H1 (cell line): ENCODE measurements around the gene SFRP5. TPM values are rescaled to one million over a fixed set of nuclear protein-coding genes. Genes with fewer than 3 reads are reported as not detected.

Experiments used
- CTCF ChIA-PET: fragments of 300-600 bp; sonication (Branson Sonifier 250); formaldehyde crosslinking; loops from one replicate; lab custom pipeline; 2021; ENCODE audit not compliant: partially characterized antibody; lab: Charles Lee
- POLR2A ChIA-PET: fragments of 300-600 bp; sonication (Branson Sonifier 250); formaldehyde crosslinking; loops from one replicate; lab custom pipeline; 2021; ENCODE audit warnings: inconsistent platforms; ENCODE audit not compliant: partially characterized antibody; lab: Charles Lee
- DNase-seq, 2 experiments: peaks; one replicate each; pipeline versions ENCODE4 v3.0.0 to v3.0.0-alpha.2; 2010 to 2022; ENCODE audit warnings: low spot score in 2 of 2, low read depth in 1 of 2, mixed read lengths in 1 of 2
- FAIRE-seq: peaks from 2 replicates; lab custom pipeline; 2011; peaks lifted over from hg19 to GRCh38; lab: Jason Lieb, UNC
- H2AFZ ChIP-seq: 2 replicates; pipeline ENCODE4 v1.8.1; 2012; ENCODE audit warnings: low read length, inconsistent platforms
- H2AK5ac ChIP-seq: 2 replicates; pipeline ENCODE4 v1.6.1; 2013; ENCODE audit warnings: low read depth, low read length
- H2BK120ac ChIP-seq: replicated peaks from 2 replicates; pipeline ENCODE3; 2013; ENCODE audit warnings: low read depth, low read length, inconsistent platforms
- H2BK12ac ChIP-seq: 2 replicates; pipeline ENCODE4 v1.6.1; 2013; ENCODE audit warnings: low read depth, low read length
- H2BK15ac ChIP-seq: 2 replicates; pipeline ENCODE4 v1.6.1; 2013; ENCODE audit warnings: low read length
- H2BK20ac ChIP-seq: 2 replicates; pipeline ENCODE4 v1.6.1; 2013; ENCODE audit warnings: low read length
- H2BK5ac ChIP-seq: 2 replicates; pipeline ENCODE4 v1.6.1; 2013; ENCODE audit warnings: low read depth, low read length
- H3K14ac ChIP-seq: 2 replicates; pipeline ENCODE4 v1.6.1; 2013; ENCODE audit warnings: inconsistent platforms; ENCODE audit not compliant: insufficient read length
- H3K18ac ChIP-seq: 2 replicates; pipeline ENCODE4 v1.6.1; 2013; ENCODE audit warnings: low read length; ENCODE audit errors: extremely low read depth
- H3K23ac ChIP-seq: 2 replicates; pipeline ENCODE4 v1.6.1; 2013; ENCODE audit warnings: inconsistent platforms; ENCODE audit not compliant: insufficient read length
- H3K23me2 ChIP-seq: 2 replicates; pipeline ENCODE4 v1.6.1; 2013; ENCODE audit warnings: low read depth, low read length
- H3K27ac ChIP-seq: 2 replicates; pipeline ENCODE4 v1.6.1; 2011; ENCODE audit warnings: low read depth, low read length, inconsistent platforms
- H3K27me3 ChIP-seq, 4 experiments: replicated peaks in 1 of 4; 1 replicate in 1 of 4; 2 replicates in 3 of 4; pipeline versions ENCODE4 v1.6.1 to v1.8.1; 2011 to 2013; ENCODE audit warnings: low read length in 3 of 4, mild to moderate bottlenecking in 3 of 4, inconsistent platforms in 2 of 4, mixed read lengths in 2 of 4, moderate library complexity in 1 of 4; ENCODE audit not compliant: control insufficient read depth in 3 of 4, insufficient read depth in 3 of 4; ENCODE audit errors: extremely low read depth in 1 of 4
- H3K36me3 ChIP-seq, 4 experiments: 2 replicates each; pipeline versions ENCODE4 v1.6.1 to v1.8.1; 2011 to 2013; ENCODE audit warnings: mild to moderate bottlenecking in 4 of 4, low read length in 3 of 4, moderate library complexity in 2 of 4, control low read depth in 1 of 4, inconsistent platforms in 1 of 4; ENCODE audit not compliant: insufficient read depth in 4 of 4, control insufficient read depth in 2 of 4
- H3K4ac ChIP-seq: replicated peaks from 2 replicates; pipeline ENCODE3; 2013; ENCODE audit warnings: low read length, low read depth, mixed read lengths, inconsistent platforms; ENCODE audit not compliant: insufficient read length
- H3K4me1 ChIP-seq, 4 experiments: replicated peaks in 1 of 4; 1 replicate in 1 of 4; 2 replicates in 3 of 4; pipeline versions ENCODE4 v1.6.1 to v1.8.1; 2011 to 2013; ENCODE audit warnings: low read length in 3 of 4, inconsistent platforms in 2 of 4, mixed read lengths in 1 of 4; ENCODE audit not compliant: insufficient read depth in 4 of 4, control insufficient read depth in 3 of 4
- H3K4me2 ChIP-seq, 2 experiments: 2 replicates each; pipeline versions ENCODE4 v1.6.1 to v1.8.1; 2011 to 2013; ENCODE audit warnings: low read depth in 2 of 2, low read length in 2 of 2, control low read depth in 1 of 2, inconsistent platforms in 1 of 2, mild to moderate bottlenecking in 1 of 2; ENCODE audit not compliant: insufficient read depth in 1 of 2
- H3K4me3 ChIP-seq, 4 experiments: fragments of 200-600, 300-600 bp in 1 of 4; sonication (generic), shearing (Covaris generic), sonication (Bioruptor Twin) in 1 of 4; 2 replicates each; pipeline versions ENCODE4 v1.5.1 to v1.8.1; 2011 to 2016; ENCODE audit warnings: low read length in 4 of 4, low read depth in 3 of 4, control low read depth in 2 of 4, inconsistent platforms in 2 of 4, mild to moderate bottlenecking in 2 of 4, mixed read lengths in 1 of 4, moderate library complexity in 1 of 4; ENCODE audit not compliant: insufficient read depth in 2 of 4; ENCODE audit errors: extremely low read depth in 1 of 4
- H3K56ac ChIP-seq: replicated peaks from 2 replicates; pipeline ENCODE3; 2013; ENCODE audit warnings: low read depth, mild to moderate bottlenecking, mixed read lengths, low read length, inconsistent platforms; ENCODE audit not compliant: insufficient read length
- H3K79me1 ChIP-seq: 2 replicates; pipeline ENCODE4 v1.6.1; 2013; ENCODE audit warnings: low read depth, low read length, control low read depth
- H3K79me2 ChIP-seq, 2 experiments: 2 replicates each; pipeline versions ENCODE4 v1.6.1 to v1.8.1; 2012 to 2013; ENCODE audit warnings: low read length in 2 of 2, mild to moderate bottlenecking in 2 of 2, inconsistent platforms in 1 of 2; ENCODE audit not compliant: insufficient read depth in 2 of 2, control insufficient read depth in 1 of 2
- H3K9ac ChIP-seq, 4 experiments: replicated peaks in 1 of 4; 1 replicate in 1 of 4; 2 replicates in 3 of 4; pipeline versions ENCODE4 v1.6.1 to v1.8.1; 2011 to 2013; ENCODE audit warnings: low read depth in 3 of 4, low read length in 3 of 4, control low read depth in 2 of 4, mild to moderate bottlenecking in 2 of 4, moderate library complexity in 2 of 4, inconsistent platforms in 1 of 4; ENCODE audit errors: extremely low read depth in 1 of 4
- H3K9me3 ChIP-seq, 2 experiments: 2 replicates each; pipeline versions ENCODE4 v1.6.1 to v1.8.1; 2012 to 2013; ENCODE audit warnings: mild to moderate bottlenecking in 2 of 2, moderate library complexity in 2 of 2, control low read depth in 1 of 2, inconsistent platforms in 1 of 2, low read depth in 1 of 2, low read length in 1 of 2, mixed read lengths in 1 of 2; ENCODE audit not compliant: insufficient read depth in 2 of 2
- H4K20me1 ChIP-seq, 2 experiments: replicated peaks in 1 of 2; 2 replicates each; pipeline versions ENCODE3 to v1.8.1; 2011 to 2013; ENCODE audit warnings: inconsistent platforms in 2 of 2, low read length in 2 of 2, mild to moderate bottlenecking in 1 of 2; ENCODE audit not compliant: insufficient read depth in 2 of 2, control insufficient read depth in 1 of 2
- H4K5ac ChIP-seq: 2 replicates; pipeline ENCODE4 v1.6.1; 2013; ENCODE audit warnings: low read length, low read depth, mixed read lengths, inconsistent platforms; ENCODE audit not compliant: insufficient read length
- H4K8ac ChIP-seq: 2 replicates; pipeline ENCODE4 v1.8.0; 2013; ENCODE audit warnings: mild to moderate bottlenecking, moderate library complexity, low read length, inconsistent platforms; ENCODE audit not compliant: insufficient read depth; ENCODE audit errors: extremely low read depth
- H4K91ac ChIP-seq: replicated peaks from 2 replicates; pipeline ENCODE3; 2013; ENCODE audit warnings: low read length, mixed read lengths, inconsistent platforms; ENCODE audit not compliant: insufficient read length
- BCL11A ChIP-seq, 2 experiments: IDR thresholded peaks; one replicate each; pipeline ENCODE4 v1.6.1; 2011; ENCODE audit warnings: low read depth in 2 of 2, low read length in 2 of 2, mild to moderate bottlenecking in 2 of 2
- BRCA1 ChIP-seq: IDR thresholded peaks from 2 replicates; pipeline ENCODE4 v1.6.1; 2012; ENCODE audit warnings: low read depth, low read length, improper control_type of control experiment
- CEBPB ChIP-seq: IDR thresholded peaks from 2 replicates; pipeline ENCODE4 v1.6.1; 2012; ENCODE audit warnings: low read depth, low read length
- CREB1 ChIP-seq: IDR thresholded peaks from 2 replicates; pipeline ENCODE4 v1.6.1; 2012; ENCODE audit warnings: inconsistent platforms
- CTBP2 ChIP-seq: IDR thresholded peaks from 2 replicates; pipeline ENCODE4 v1.7.0; 2011; ENCODE audit warnings: borderline replicate concordance, mild to moderate bottlenecking, moderate library complexity, mixed read lengths, low read length; ENCODE audit not compliant: insufficient read depth, insufficient read length
- FOSL1 ChIP-seq: IDR thresholded peaks from 2 replicates; pipeline ENCODE4 v1.6.1; 2011; ENCODE audit warnings: mild to moderate bottlenecking, low read depth, low read length, moderate library complexity; ENCODE audit not compliant: insufficient read depth
- GABPA ChIP-seq: IDR thresholded peaks from 2 replicates; pipeline ENCODE4 v1.6.1; 2011; ENCODE audit warnings: mild to moderate bottlenecking, low read length, moderate library complexity, borderline replicate concordance; ENCODE audit not compliant: insufficient read depth
- HDAC2 ChIP-seq, 2 experiments: fragments of 300-600 bp in 1 of 2; sonication (generic) in 1 of 2; IDR thresholded peaks; 2 replicates each; pipeline ENCODE4 v1.6.1; 2011 to 2012; ENCODE audit warnings: low read depth in 2 of 2, low read length in 2 of 2, mild to moderate bottlenecking in 2 of 2, moderate library complexity in 2 of 2, borderline replicate concordance in 1 of 2, inconsistent platforms in 1 of 2
- JUND ChIP-seq: IDR thresholded peaks from 2 replicates; pipeline ENCODE4 v1.6.1; 2011; ENCODE audit warnings: mild to moderate bottlenecking, improper control_type of control experiment, low read length
- SIX5 ChIP-seq: IDR thresholded peaks from 2 replicates; pipeline ENCODE4 v1.6.1; 2011; ENCODE audit warnings: mild to moderate bottlenecking, low read depth, low read length
- TAF1 ChIP-seq: IDR thresholded peaks from 2 replicates; pipeline ENCODE4 v1.6.1; 2011; ENCODE audit warnings: mild to moderate bottlenecking, low read depth, low read length
- TEAD4 ChIP-seq: IDR thresholded peaks from 2 replicates; pipeline ENCODE4 v1.6.1; 2012; ENCODE audit warnings: low read depth, low read length, inconsistent platforms, mixed read lengths
- YY1 ChIP-seq: IDR thresholded peaks from 2 replicates; pipeline ENCODE4 v1.6.1; 2011; ENCODE audit warnings: low read depth, mild to moderate bottlenecking, low read length
- WGBS, 2 experiments: shearing (Covaris generic) in 1 of 2; methylation state at CpG; one replicate each; pipeline versions ENCODE4 v1.1.6 to v1.1.7; 2013 to 2015; ENCODE audit warnings: low lambda C conversion rate in 2 of 2, mixed read lengths in 2 of 2, inconsistent platforms in 1 of 2, low coverage in 1 of 2, missing lambda C conversion rate in 1 of 2; ENCODE audit not compliant: insufficient replicate concordance in 2 of 2, insufficient coverage in 1 of 2, insufficient read length in 1 of 2; ENCODE audit errors: extremely low coverage in 1 of 2, missing lambda C conversion rate in 1 of 2; 5-methylcytosine and 5-hydroxymethylcytosine counted together
- polyA plus RNA-seq, 7 experiments: library from polyadenylated mRNA; depleted of rRNA in 3 of 7; stranded (reverse) in 5 of 7; unstranded in 2 of 7; fragments of >200 nt in 5 of 7; fragments of 200-250 nt in 2 of 7; gene quantifications; 1 replicate in 5 of 7; 2 replicates in 1 of 7; 4 replicates in 1 of 7; pipeline versions ENCODE4 v1.2.1 to v1.2.3, GENCODE V29; 2011 to 2013; ENCODE audit warnings: missing spikeins in 2 of 7, mixed read lengths in 2 of 7
- total RNA-seq: library from RNA; stranded (reverse); fragmentation: NEBNext Ultra II Directional; extraction: Animal tissue kit (Norgen Biotek cat#: 25700); gene quantifications from 2 replicates; pipeline ENCODE4 v1.2.1, GENCODE V29; 2021

The SFRP5 gene
- total and polyA plus RNA-seq, 2 of the 8 experiments (the other 6 are each of a cell fraction or from before 2014, with no cell fraction given) = 3.9 to 5.9 TPM

DNA sequence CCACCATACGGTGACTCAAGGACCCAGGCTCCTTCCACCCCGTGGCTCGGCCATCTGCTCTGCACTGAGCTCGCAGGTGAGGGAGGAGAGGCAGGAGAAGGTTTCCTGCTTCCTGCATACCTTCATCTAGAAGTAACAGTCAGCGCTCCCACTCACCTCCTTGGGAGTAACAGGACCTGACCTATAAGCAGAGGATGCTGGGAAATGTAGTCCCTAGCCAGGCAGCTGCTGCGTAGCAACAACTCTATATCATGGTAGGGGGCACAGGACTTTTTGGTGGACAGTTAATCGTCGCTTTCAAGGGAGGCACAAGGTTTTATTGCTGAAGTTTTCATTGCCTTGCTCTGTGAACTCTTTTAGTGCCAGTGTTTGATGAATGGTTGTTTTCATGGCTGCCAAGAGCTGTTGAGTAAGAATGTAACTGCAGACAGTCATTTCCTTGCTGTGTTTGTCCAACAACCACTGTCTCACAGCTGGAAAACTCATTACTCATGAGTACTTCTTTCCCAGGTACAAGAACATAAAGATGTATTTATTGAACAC, 45.1 kb downstream of the SFRP5 start:
- Histone ChIP-seq H3K4me1 (no peaks in the 10 kb centered on the region), H4K8ac (peak overlapping the region; percentile 88), H3K14ac (no peak overlapping the region), H3K56ac (no peak overlapping the region), H3K18ac (no peak overlapping the region), H3K27me3 (no peaks in the 10 kb centered on the region), H3K4me2 (peak overlapping the region; percentile 38 to 55; a peak in 3 of 4 replicates), H3K79me2 (no peaks in the 10 kb centered on the region), H3K4ac (no peak overlapping the region), H3K79me1 (no peaks in the 10 kb centered on the region), H2BK20ac (no peak overlapping the region), H3K36me3 (no peaks in the 10 kb centered on the region), H2BK15ac (no peak overlapping the region), H3K27ac (no peak overlapping the region), H4K91ac (peak overlapping the region; percentile 5), H4K5ac (no peak overlapping the region), H3K9me3 (no peaks in the 10 kb centered on the region), H3K9ac (no peak overlapping the region), H3K23me2 (no peaks in the 10 kb centered on the region), H2BK5ac (no peak overlapping the region), H2BK120ac (no peak overlapping the region), H4K20me1 (no peaks in the 10 kb centered on the region), H2AK5ac (no peak overlapping the region), H3K23ac (no peak overlapping the region), H3K4me3 (peak overlapping the region in 3 of 4 experiments; percentile 4 to 39 (median 23); a peak in 3 of 8 replicates), H2AFZ (peak overlapping the region; percentile 66; the same call in 1 of the 2 replicates), H2BK12ac (no peak overlapping the region)
- FAIRE-seq = peak; percentile 87
- 34% methylated on average over 8 of the region's 8 CpGs; no CpG with 5 or more reads in 1 of the 2 experiments for WGBS, 2 experiments
- POLR2A ChIA-PET = interaction anchor here (1.1 to 15.1 kb wide), 4 partner anchors 10 to 43 kb away, joined by 3 to 234 read pairs (median 11); partner anchors contain the start of genes AVPI1, MARVELD1 and ZFYVE27
- DNase-seq = no peak
- CTCF ChIA-PET = interaction anchor here (0.6 to 15.1 kb wide), 8 partner anchors 9 to 317 kb away, joined by 3 to 773 read pairs (median 6); partner anchors contain the start of genes MARVELD1 and ZFYVE27
- TF ChIP-seq CEBPB = no peak
- TF ChIP-seq CREB1 = 0 out of 2 replicates have a peak, but pooled peaks have one; percentile 49
- no peak for TF ChIP-seq FOSL1
- no peak for TF ChIP-seq HDAC2 (IDR thresholded peaks at IDR 0.05; ENCODE audit: borderline replicate concordance in 1 of 2, low read depth in 2 of 2, low read length in 2 of 2)
- 0 out of 2 replicates have a peak, but pooled peaks have one; percentile 55 for TF ChIP-seq TEAD4
- TF ChIP-seq BCL11A (IDR thresholded peaks at IDR 0.05; ENCODE audit: low read depth in 2 of 2, low read length in 2 of 2) = no peak
- no peak for TF ChIP-seq BRCA1
- peak; percentile 62; the same call in 1 of the 2 replicates for TF ChIP-seq YY1
- TF ChIP-seq GABPA = no peak
- TF ChIP-seq TAF1 = peak; percentile 68; the same call in 1 of the 2 replicates
- TF ChIP-seq JUND = no peak
- no peak for TF ChIP-seq CTBP2
- peak; percentile 75 for TF ChIP-seq SIX5
